CD4-positive, alpha-beta T cell treated with Interleukin-1 beta for 1 hour (primary cell): ENCODE measurements around the gene CLK1.

Experiments used
- DNase-seq, 2 donors: peaks; one replicate each; pipeline ENCODE4 v3.0.0-alpha.2; 2020 to 2022

CLK1 gene

DNA sequence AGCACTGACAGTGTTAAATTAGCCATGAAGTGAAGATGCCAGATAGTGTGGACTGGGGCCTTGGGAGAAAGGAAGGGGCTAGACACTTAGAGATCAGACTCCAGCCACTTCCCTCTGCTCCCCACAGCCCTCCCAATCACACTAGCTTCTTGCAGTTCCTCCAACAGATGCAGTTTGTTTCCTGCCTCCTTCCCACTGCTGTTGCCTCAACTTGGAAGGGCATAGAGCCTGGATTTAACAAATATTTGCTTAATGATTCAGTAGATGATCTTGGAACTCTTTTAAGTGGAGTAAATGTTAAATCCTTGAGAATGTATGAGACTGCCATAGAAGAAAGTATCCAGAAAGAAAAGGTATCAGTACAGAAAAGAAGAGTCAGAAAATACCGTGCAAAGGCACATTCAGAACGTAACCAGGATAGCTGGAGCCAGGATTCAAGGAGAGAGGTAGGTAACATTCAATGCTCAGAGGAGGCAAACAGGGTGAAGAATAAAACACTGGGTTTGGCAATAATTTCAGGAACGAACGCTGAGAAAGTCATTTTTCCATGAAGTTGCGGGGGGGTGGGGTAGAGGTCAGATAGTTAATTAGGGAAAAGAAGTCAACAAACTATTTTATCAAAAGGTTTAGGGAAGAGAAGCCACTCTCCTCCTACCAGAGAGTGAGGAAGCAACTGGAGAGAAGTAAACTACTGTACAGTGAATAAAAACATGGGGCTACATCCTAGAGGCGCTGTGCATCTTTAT lies 54.0 kb downstream of the CLK1 start:
- DNase-seq = no peak

GRCh38 chr2:200809506-200810251 lies 54.8 kb downstream of the CLK1 start:
- no peak for DNase-seq
